IMR-90 (cell line): ENCODE data around the gene POU3F3. TPM values are rescaled to one million over a fixed set of nuclear protein-coding genes. Genes with fewer than 3 reads are reported as not detected.

Experiments
- ATAC-seq: fragments of 200-7000 bp; cut with Tn5 transposase; 2 replicates; pipeline ENCODE4 v1.9.1; 2020; ENCODE audit warnings: low read depth, mild to moderate bottlenecking, moderate library complexity
- BruUV-seq: library from RNA; stranded (reverse); fragments of 400-500 nt; replicated peaks from 2 replicates; lab custom pipeline; 2021; lab: Mats Ljungman, UMichigan
- CTCF ChIA-PET: fragments of 300-600 bp; formaldehyde crosslinking; extraction: SDS; loops from one replicate; lab custom pipeline; 2021; ENCODE audit warnings: antibody characterized with exemption; lab: Yijun Ruan, JAX
- POLR2A ChIA-PET: fragments of 300-600 bp; sonication (Branson Sonifier 250); formaldehyde crosslinking; loops from one replicate; lab custom pipeline; 2022; ENCODE audit warnings: antibody characterized with exemption; ENCODE audit not compliant: unreplicated experiment; lab: Charles Lee
- DNase-seq: peaks from one replicate; pipeline ENCODE4 v3.0.0; 2013
- H2AFZ ChIP-seq: replicated peaks from 2 replicates; pipeline ENCODE3; 2013; ENCODE audit warnings: low read length, mild to moderate bottlenecking; ENCODE audit not compliant: poor library complexity
- H2AK5ac ChIP-seq: 2 replicates; pipeline ENCODE4 v1.6.1; 2013; ENCODE audit warnings: low read depth, low read length, inconsistent platforms
- H2AK9ac ChIP-seq: replicated peaks from 2 replicates; pipeline ENCODE3; 2013; ENCODE audit warnings: mild to moderate bottlenecking, low read depth, low read length, moderate library complexity; ENCODE audit not compliant: poor library complexity
- H2BK120ac ChIP-seq: 2 replicates; pipeline ENCODE4 v1.6.1; 2013; ENCODE audit warnings: low read depth, low read length, inconsistent platforms
- H2BK15ac ChIP-seq: 3 replicates; pipeline ENCODE4 v1.6.1; 2013; ENCODE audit warnings: low read depth, low read length, inconsistent platforms
- H2BK20ac ChIP-seq: 2 replicates; pipeline ENCODE4 v1.6.1; 2013; ENCODE audit warnings: low read depth, mild to moderate bottlenecking, inconsistent platforms, low read length, moderate library complexity
- H2BK5ac ChIP-seq: 2 replicates; pipeline ENCODE4 v1.6.1; 2013; ENCODE audit warnings: mild to moderate bottlenecking, low read depth, low read length, inconsistent platforms; ENCODE audit not compliant: poor library complexity, severe bottlenecking
- H3K14ac ChIP-seq: replicated peaks from 2 replicates; pipeline ENCODE4 v1.6.1; 2013; ENCODE audit warnings: low read depth, low read length, inconsistent platforms
- H3K18ac ChIP-seq: 2 replicates; pipeline ENCODE4 v1.6.1; 2013; ENCODE audit warnings: low read depth, low read length, control low read depth
- H3K23ac ChIP-seq: 2 replicates; pipeline ENCODE4 v1.6.1; 2013; ENCODE audit warnings: low read depth, low read length, inconsistent platforms
- H3K27ac ChIP-seq: 2 replicates; pipeline ENCODE4 v1.5.1; 2013; ENCODE audit warnings: mild to moderate bottlenecking, control low read depth, low read length; ENCODE audit not compliant: insufficient read depth
- H3K27me3 ChIP-seq: 2 replicates; pipeline ENCODE4 v1.6.1; 2013; ENCODE audit warnings: low read length; ENCODE audit not compliant: control insufficient read depth, insufficient read depth
- H3K36me3 ChIP-seq: 2 replicates; pipeline ENCODE4 v1.6.1; 2013; ENCODE audit warnings: low read length, mixed read lengths; ENCODE audit not compliant: control insufficient read depth, insufficient read depth
- H3K4ac ChIP-seq: 2 replicates; pipeline ENCODE4 v1.6.1; 2013; ENCODE audit warnings: low read depth, low read length, inconsistent platforms
- H3K4me1 ChIP-seq: 2 replicates; pipeline ENCODE4 v1.6.1; 2013; ENCODE audit warnings: low read length, mixed read lengths; ENCODE audit not compliant: control insufficient read depth, insufficient read depth
- H3K4me2 ChIP-seq: 2 replicates; pipeline ENCODE4 v1.6.1; 2013; ENCODE audit warnings: low read depth, mild to moderate bottlenecking, control low read depth, low read length, moderate library complexity
- H3K4me3 ChIP-seq: 2 replicates; pipeline ENCODE4 v1.5.1; 2013; ENCODE audit warnings: low read depth, mild to moderate bottlenecking, control low read depth, low read length, moderate library complexity; ENCODE audit not compliant: insufficient read depth
- H3K56ac ChIP-seq: 2 replicates; pipeline ENCODE4 v1.6.1; 2013; ENCODE audit warnings: low read length, inconsistent platforms; ENCODE audit not compliant: insufficient read depth; ENCODE audit errors: extremely low read depth
- H3K79me1 ChIP-seq, 2 experiments: 2 replicates each; pipeline ENCODE4 v1.6.1; 2013; ENCODE audit warnings: low read length in 2 of 2, inconsistent platforms in 1 of 2, low read depth in 1 of 2
- H3K9ac ChIP-seq: 2 replicates; pipeline ENCODE4 v1.6.1; 2013; ENCODE audit warnings: low read depth, low read length, control low read depth
- H3K9me1 ChIP-seq: 2 replicates; pipeline ENCODE4 v1.6.1; 2013; ENCODE audit warnings: low read length, inconsistent platforms; ENCODE audit not compliant: insufficient read depth
- H3K9me3 ChIP-seq: 2 replicates; pipeline ENCODE4 v1.6.1; 2013; ENCODE audit warnings: low read length; ENCODE audit not compliant: control insufficient read depth, insufficient read depth
- H4K20me1 ChIP-seq: 2 replicates; pipeline ENCODE4 v1.6.1; 2013; ENCODE audit warnings: low read length, inconsistent platforms; ENCODE audit not compliant: insufficient read depth
- H4K5ac ChIP-seq: 2 replicates; pipeline ENCODE4 v1.6.1; 2013; ENCODE audit warnings: mild to moderate bottlenecking, low read depth, low read length, control low read depth
- H4K8ac ChIP-seq, 2 experiments: 2 replicates each; pipeline ENCODE4 v1.6.1; 2013; ENCODE audit warnings: low read depth in 2 of 2, low read length in 2 of 2, control low read depth in 1 of 2, inconsistent platforms in 1 of 2
- H4K91ac ChIP-seq: 2 replicates; pipeline ENCODE4 v1.6.1; 2013; ENCODE audit warnings: low read depth, low read length, inconsistent platforms; ENCODE audit not compliant: insufficient read depth
- FOS ChIP-seq: fragments of 150-350 bp; IDR thresholded peaks from 2 replicates; pipeline ENCODE4 v1.6.1; 2016; ENCODE audit warnings: low read depth, low read length
- MAZ ChIP-seq: IDR thresholded peaks from 2 replicates; pipeline ENCODE4 v1.6.1; 2012; ENCODE audit warnings: low read depth, mild to moderate bottlenecking, low read length, improper control_type of control experiment, moderate library complexity, borderline replicate concordance
- NFE2L2 ChIP-seq: fragments of 150-350 bp; IDR thresholded peaks from 2 replicates; pipeline ENCODE4 v1.6.1; 2016; ENCODE audit warnings: low read depth, mild to moderate bottlenecking, low read length
- POLR2A ChIP-seq: IDR thresholded peaks from 2 replicates; pipeline ENCODE4 v1.6.1; 2012; ENCODE audit warnings: mild to moderate bottlenecking, low read depth, low read length
- RCOR1 ChIP-seq: IDR thresholded peaks from 2 replicates; pipeline ENCODE4 v1.6.1; 2012; ENCODE audit warnings: mild to moderate bottlenecking, low read length, improper control_type of control experiment; ENCODE audit not compliant: insufficient replicate concordance
- SMC3 ChIP-seq: fragments of 150-350 bp; IDR thresholded peaks from 2 replicates; pipeline ENCODE4 v1.6.1; 2016; ENCODE audit warnings: low read depth, mild to moderate bottlenecking, antibody characterized with exemption, low read length, moderate library complexity
- WGBS, 2 experiments: methylation state at CpG; one replicate each; pipeline versions ENCODE4 v1.1.5 to v1.1.7; 2013; ENCODE audit warnings: missing lambda C conversion rate in 2 of 2; ENCODE audit not compliant: insufficient read length in 1 of 2; ENCODE audit errors: extremely low coverage in 2 of 2; 5-methylcytosine and 5-hydroxymethylcytosine counted together
- dilution Hi-C: fragments of 300-500 bp; cut with HindIII; formaldehyde crosslinking; loops from one replicate; pipeline ENCODE4 v1.14.3; 2018; ENCODE audit warnings: low sequenced_read_pairs; ENCODE audit not compliant: unreplicated experiment
- in situ Hi-C: fragments of 300-500 bp; cut with MboI; formaldehyde crosslinking; loops from 3 replicates; pipeline ENCODE4 v1.14.3; 2019; ENCODE audit warnings: low sequenced_read_pairs, inconsistent platforms, mixed read lengths
- intact Hi-C: fragments of 100-400 bp; cut with micrococcal nuclease; formaldehyde crosslinking; loops from 2 replicates; pipeline ENCODE4 v1.10.0; 2022
- polyA plus RNA-seq, 3 experiments: library from polyadenylated mRNA; depleted of rRNA; stranded (reverse); fragments of >200 nt; gene quantifications; 2 replicates each; pipeline ENCODE4 v1.2.3, GENCODE V29; 2012; ENCODE audit warnings: low replicate concordance in 1 of 3
- total RNA-seq: library from RNA; depleted of rRNA; stranded (reverse); fragments of >200 nt; gene quantifications from 2 replicates; pipeline ENCODE4 v1.2.3, GENCODE V29; 2012

The POU3F3 gene
- total and polyA plus RNA-seq, 2 of the 4 experiments (the other 2 are of a cell fraction) = not detected

DNA sequence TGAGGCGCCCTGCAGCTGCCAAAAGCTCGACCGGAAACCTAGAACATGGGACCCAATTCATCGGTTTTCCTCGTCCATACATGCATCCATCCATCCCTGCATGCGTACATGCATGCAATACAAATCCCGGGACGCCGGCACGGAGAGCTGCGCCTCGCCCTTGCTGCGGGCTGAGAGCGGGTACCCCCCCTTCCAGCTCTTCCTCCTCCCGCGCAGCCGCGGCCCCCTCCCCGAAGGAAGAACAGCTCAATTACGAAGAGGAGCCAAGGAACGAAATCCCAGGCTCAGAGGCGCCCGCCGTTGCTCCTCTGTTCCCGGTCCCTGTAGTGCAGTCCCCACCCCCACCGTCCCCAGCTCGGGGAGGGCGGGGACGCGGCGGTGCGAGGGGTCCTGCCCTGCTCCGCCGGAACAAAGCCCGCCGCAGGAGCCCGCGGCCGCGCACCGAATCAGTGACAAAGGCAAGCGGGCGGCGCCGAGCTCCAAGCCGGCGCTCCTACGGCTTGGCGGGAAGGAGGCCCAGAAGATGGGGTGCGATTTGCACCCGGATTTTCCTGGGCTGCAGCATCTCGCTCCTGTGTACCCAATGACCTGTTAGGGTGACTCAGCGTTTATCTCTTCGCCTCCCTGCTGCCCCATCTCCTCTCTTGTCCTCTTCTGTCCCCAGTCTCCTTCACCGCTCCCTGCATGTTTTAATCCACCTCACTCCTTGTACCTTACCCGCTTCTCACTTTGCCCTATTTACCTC is 8.9 kb upstream of the POU3F3 start:
- H3K4ac ChIP-seq = no peak overlapping the region
- H3K27me3 ChIP-seq = peaks cover 56% of the 10 kb centered on the region
- H2AK5ac ChIP-seq = no peak overlapping the region
- no peak overlapping the region for H2BK5ac ChIP-seq
- H4K91ac ChIP-seq = no peak overlapping the region
- dilution Hi-C loops = no loop called here
- TF ChIP-seq MAZ (no peak), NFE2L2 (peak; percentile 55), POLR2A (no peak), RCOR1 (no peak), SMC3 (no peak), FOS (no peak)
- no peaks in the 10 kb centered on the region for H4K20me1 ChIP-seq
- H3K27ac ChIP-seq = no peak overlapping the region
- no peak overlapping the region for H3K56ac ChIP-seq
- ATAC-seq (no peak), DNase-seq (no peak)
- H3K9ac ChIP-seq = no peak overlapping the region
- no peak overlapping the region for H4K5ac ChIP-seq
- no peak overlapping the region for H2BK20ac ChIP-seq
- ChIA-PET POLR2A (no interaction called here), CTCF (no interaction called here)
- H3K9me1 ChIP-seq = no peaks in the 10 kb centered on the region
- 0% methylated on average over 16 of the region's 56 CpGs; no CpG with 5 or more reads in 1 of the 2 experiments for whole genome bisulfite sequencing, 2 experiments
- intact Hi-C loops = no loop called here
- no peak overlapping the region for H2AK9ac ChIP-seq
- in situ Hi-C loops = no loop called here
- no peak overlapping the region for H4K8ac ChIP-seq
- no peak overlapping the region for H2BK120ac ChIP-seq
- H3K4me3 ChIP-seq = no peak overlapping the region
- H3K23ac ChIP-seq = no peak overlapping the region
- no peak overlapping the region for H2BK15ac ChIP-seq
- no peaks in the 10 kb centered on the region for H3K4me1 ChIP-seq
- no TSS peak for BruUV-seq
- H3K4me2 ChIP-seq = no peak overlapping the region
- H3K18ac ChIP-seq = no peak overlapping the region
- no peak overlapping the region for H2AFZ ChIP-seq
- no peaks in the 10 kb centered on the region for H3K79me1 ChIP-seq
- H3K36me3 ChIP-seq = no peaks in the 10 kb centered on the region
- H3K9me3 ChIP-seq = 0 out of 2 replicates have a peak, but pooled peaks cover 2% of the 10 kb centered on the region
- no peak overlapping the region for H3K14ac ChIP-seq
